SU-DHL-6 (cell line): ENCODE data around the gene SEZ6L.

Experiments used
- EZH2phosphoT487 ChIP-seq: fragments of 200-600 bp; sonication (generic), shearing (Covaris generic); conservative IDR thresholded peaks from 2 replicates; pipeline ENCODE4 v1.6.1; 2018; ENCODE audit warnings: mild to moderate bottlenecking, antibody characterized with exemption, low read length, moderate library complexity, mixed read lengths
- TF ChIP-seq, protein P1 (sequence below): fragments of 200-600 bp; sonication (generic); IDR thresholded peaks from one replicate; pipeline ENCODE4 v1.5.1; 2017; ENCODE audit warnings: antibody characterized with exemption, mild to moderate bottlenecking, low read length, moderate library complexity; ENCODE audit not compliant: insufficient read depth, poor library complexity, severe bottlenecking

DNA sequence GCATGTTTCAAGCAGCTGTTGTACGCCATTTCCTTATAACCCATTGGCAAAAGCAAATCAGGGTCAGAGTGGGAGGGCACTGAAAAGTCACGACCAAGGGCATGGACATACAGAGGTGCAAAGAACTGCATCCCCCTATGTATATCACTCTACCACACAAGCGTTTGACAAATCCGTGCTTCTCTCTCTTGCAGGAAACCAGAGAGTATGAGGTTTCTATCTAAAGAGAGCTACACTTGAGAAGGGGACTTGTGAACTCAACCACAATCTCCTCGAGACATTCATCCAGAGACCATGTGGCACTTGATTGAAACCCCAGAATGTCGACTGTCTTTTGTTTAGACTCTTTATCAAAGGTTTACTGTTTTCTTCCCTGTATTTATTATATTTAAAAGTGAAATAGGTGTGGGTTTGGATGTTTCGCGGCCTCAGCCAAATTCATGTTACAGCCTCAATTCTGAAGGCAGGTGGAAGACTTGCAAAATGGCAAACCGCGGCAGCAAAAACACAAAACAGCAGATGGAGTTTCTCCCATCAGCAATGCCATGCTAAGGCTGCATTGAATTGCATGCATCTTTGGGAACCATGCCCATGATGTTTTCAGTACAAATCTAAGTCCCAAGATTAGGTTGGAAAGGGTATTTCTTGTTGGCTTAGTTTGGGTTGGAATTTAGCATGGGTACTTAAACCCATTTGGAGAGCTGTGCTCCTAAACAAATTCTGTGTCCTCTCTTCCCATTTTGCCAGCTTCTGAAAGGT, 211.0 kb downstream of the SEZ6L start:
- TF ChIP-seq, protein P1, sequence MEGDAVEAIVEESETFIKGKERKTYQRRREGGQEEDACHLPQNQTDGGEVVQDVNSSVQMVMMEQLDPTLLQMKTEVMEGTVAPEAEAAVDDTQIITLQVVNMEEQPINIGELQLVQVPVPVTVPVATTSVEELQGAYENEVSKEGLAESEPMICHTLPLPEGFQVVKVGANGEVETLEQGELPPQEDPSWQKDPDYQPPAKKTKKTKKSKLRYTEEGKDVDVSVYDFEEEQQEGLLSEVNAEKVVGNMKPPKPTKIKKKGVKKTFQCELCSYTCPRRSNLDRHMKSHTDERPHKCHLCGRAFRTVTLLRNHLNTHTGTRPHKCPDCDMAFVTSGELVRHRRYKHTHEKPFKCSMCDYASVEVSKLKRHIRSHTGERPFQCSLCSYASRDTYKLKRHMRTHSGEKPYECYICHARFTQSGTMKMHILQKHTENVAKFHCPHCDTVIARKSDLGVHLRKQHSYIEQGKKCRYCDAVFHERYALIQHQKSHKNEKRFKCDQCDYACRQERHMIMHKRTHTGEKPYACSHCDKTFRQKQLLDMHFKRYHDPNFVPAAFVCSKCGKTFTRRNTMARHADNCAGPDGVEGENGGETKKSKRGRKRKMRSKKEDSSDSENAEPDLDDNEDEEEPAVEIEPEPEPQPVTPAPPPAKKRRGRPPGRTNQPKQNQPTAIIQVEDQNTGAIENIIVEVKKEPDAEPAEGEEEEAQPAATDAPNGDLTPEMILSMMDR = no peak
- no peak for TF ChIP-seq EZH2phosphoT487
